Caki2 (cell line): ENCODE measurements around the gene KCNE2. TPM values are rescaled to one million over a fixed set of nuclear protein-coding genes. Genes with fewer than 3 reads are reported as not detected.

Experiments
- DNase-seq: peaks from one replicate; pipeline ENCODE4 v3.0.0-alpha.2; 2015; ENCODE audit warnings: low read depth
- in situ Hi-C: cut with HindIII; loops from 2 replicates; pipeline ENCODE4 v1.10.0; 2016; ENCODE audit warnings: low sequenced_read_pairs, low pct_unique_long_range_greater_than_20kb, mixed read lengths
- total RNA-seq: library from RNA; depleted of rRNA; stranded (reverse); fragments of >200 nt; shearing (Covaris generic); gene quantifications from 2 replicates; pipeline ENCODE4 v1.2.3, GENCODE V29; 2014; ENCODE audit warnings: low replicate concordance; rRNA removed

KCNE2 gene, protein sequence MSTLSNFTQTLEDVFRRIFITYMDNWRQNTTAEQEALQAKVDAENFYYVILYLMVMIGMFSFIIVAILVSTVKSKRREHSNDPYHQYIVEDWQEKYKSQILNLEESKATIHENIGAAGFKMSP
- total RNA-seq = not detected in 2 replicates

DNA sequence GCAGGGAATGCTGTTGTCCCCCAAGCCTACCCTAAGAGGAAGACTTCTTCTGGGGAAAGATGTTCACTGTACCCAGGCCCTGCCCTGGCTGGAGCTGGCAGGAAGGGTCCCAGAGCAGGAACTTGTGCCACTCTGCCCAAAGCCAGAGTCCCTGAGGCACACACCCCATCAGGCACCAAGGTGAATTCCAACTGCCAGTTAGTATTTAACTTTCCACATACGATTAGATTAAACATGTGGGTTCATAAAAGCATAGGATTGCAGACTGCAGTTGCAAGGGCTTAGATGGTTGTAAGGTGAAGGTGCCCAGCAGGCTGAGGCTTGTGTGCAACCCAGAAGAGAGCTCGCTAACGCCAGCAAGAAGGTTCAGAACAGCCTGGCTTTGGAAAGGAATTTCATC is at the start of gene KCNE2:
Gene KCNE2 (plus strand): TSS at position 274 of the 400 bp plus-strand sequence. CDS start 6,473 bp downstream, outside the sequence.
- in situ Hi-C loops = no loop called here
- DNase-seq = no peak

DNA sequence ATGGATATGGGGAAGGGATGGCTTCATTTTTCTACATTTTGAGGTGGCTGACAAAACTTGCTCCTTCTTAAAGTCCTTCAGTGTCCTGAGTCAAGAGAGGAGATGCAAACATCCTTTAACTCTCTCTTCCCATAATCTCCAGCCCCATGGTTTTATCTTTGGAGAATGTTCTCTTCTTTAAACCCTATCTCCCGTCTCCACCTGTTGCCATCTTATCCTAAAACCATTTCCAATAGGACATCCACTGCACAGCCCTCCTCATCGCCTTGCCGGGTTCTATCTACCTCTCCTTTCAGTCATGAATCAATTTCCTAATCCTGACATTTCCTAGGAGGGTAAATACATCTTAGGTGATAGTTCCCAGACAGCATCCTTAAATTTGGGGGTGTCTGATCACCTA is 44.2 kb upstream of the KCNE2 start:
- in situ Hi-C loops = no loop called here

DNA sequence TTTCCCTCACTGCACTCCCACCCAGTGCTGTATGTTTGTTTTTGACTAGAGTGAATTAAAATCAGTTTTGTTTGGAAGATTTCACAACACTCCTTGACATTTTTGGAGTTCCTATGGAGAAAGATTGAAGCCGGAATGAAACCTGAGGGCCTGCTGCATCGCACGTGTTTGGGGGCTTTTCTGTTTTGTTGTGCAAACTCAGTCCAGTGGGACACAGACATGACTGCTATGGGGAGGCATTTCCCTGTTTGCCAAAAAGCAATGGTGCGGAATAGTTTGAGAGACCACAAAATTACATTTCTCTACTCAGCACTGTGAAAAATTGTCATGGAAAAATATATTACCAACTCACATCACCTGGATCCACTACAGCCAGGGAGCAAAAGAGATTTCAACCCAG is 43.8 kb upstream of the KCNE2 start:
- in situ Hi-C loops = no loop called here
- no peak for DNase-seq

More for the DNA sequence above, 44.2 kb upstream of the KCNE2 start:
- no peak for DNase-seq

DNA sequence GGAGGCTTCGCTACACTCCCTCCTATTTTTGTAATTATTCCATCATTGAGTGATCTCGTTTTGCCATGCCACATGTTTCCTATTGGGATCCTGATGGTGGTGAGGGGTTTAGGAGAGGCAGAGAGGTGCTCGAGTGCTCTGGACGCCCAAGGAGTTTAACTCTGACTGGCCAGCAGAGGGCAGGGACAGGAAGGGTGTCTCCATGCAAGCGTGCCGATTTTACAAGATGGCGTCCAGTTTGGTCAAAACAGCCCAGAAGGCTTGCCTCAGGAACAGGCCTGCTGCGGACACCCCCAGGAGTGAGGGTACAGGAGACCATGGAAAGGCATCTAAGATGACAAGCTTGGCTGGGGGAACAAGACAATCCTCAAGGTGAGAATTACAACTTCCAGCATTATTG is 33.8 kb upstream of the KCNE2 start:
- in situ Hi-C loops = no loop called here

DNA sequence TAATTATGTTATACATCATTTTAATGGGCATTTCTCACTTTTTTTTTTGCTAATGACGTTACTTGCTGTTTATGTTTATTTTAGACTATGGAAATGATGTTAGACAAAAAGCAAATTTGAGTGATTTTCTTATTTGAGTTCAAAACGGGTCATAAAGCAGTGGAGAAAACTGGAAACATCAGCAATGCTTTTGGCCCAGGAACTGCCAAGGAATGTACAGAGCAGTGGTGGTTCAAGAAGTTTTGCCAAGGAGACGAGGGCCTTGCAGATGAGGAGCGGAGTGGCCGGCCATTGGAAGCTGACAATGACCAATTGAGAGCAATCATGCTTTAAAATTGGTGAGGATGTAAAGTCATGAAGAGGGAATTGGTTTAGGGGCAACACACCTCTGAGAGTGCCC is 32.1 kb upstream of the KCNE2 start:
- in situ Hi-C loops = no loop called here
- no peak for DNase-seq

More for the DNA sequence above, 33.8 kb upstream of the KCNE2 start:
- no peak for DNase-seq

DNA sequence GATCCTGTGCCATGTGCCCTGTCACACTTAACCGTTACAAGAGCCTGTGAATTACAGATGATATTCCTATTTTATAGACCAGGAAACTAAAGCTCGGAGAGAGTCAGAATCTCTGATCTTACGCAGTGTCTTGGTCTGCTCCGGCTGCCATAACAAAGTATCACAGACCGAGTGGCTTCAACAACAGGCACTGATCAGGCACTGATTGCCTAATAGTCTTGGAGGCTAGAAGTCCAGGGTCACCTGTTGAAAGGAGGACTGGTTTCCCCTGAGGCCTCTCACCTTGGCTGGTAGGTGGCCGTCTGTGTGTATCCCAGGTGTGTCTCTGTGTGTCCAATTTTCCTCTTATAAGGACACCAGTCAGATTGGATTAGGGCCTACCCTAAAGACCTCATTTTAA is 31.5 kb upstream of the KCNE2 start:
- in situ Hi-C loops = no loop called here
- DNase-seq = no peak

DNA sequence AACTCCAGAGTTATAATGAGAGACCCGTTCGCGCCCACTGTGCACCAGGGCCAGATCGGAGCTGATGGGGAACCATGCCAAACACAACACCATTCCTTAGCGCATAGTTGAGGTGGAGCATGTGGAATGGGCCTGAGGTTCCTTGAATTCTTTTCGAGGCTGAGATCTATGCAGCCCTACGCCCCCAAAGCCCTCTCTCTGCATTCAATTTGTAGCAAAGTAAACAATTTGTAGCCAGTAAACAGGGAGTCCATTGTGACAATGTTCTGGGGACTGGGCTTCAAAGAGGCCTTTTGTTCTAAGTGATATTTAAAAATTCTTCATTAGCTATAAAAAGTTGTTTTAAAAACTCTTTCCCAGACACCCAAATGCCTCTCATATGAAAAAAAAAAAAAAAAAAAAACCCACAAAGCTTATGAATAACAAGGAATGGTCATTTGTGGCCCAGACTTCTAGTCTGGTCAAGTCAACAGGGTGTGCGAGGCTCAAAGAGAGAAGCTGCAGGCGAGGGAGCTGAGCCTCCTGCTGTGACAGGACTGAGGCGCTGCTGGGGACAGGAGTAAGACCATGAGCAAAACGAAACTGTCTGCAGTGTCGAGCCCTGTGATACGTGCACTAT is 30.6 kb upstream of the KCNE2 start:
- in situ Hi-C loops = no loop called here

DNA sequence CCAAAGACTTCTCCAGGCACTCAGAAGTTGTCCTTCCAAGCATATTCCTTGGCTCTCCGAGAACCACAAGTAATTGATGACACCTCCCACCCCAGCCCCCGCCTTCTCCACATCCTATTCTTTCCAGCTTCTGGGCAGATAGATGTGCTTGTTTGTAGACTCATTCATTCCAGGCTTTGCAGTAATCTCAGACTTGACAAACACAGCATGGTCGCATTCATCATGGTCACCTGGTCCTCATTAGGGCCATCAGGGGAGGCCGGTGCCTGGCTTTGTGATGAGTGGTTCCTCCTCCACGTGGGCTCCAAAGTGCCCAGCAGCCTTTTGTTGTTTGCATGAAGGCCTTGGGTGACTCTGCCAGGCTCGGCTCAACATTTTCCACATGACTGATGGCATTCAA is 28.5 kb upstream of the KCNE2 start:
- no peak for DNase-seq
- in situ Hi-C loops = no loop called here

More for the DNA sequence above, 30.6 kb upstream of the KCNE2 start:
- no peak for DNase-seq

DNA sequence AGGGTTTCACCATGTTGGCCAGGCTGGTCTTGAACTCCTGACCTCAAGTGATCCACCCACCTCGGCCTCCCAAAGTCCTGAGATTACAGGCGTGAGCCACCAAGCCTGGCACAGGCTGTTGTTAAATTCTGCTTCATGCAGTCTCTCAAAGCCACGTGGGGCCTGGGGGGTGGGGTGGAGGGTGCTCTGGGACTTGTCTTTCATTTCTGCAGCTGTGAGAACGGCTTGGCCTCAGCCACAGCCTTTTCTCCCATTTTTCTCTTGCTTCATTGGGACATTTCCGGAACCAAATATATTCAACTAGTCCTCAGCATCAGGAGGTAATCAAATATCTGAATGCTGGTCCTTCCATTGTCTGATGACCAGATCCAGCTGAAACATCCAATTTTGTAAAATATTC is 27.6 kb upstream of the KCNE2 start:
- DNase-seq = no peak
- in situ Hi-C loops = no loop called here

DNA sequence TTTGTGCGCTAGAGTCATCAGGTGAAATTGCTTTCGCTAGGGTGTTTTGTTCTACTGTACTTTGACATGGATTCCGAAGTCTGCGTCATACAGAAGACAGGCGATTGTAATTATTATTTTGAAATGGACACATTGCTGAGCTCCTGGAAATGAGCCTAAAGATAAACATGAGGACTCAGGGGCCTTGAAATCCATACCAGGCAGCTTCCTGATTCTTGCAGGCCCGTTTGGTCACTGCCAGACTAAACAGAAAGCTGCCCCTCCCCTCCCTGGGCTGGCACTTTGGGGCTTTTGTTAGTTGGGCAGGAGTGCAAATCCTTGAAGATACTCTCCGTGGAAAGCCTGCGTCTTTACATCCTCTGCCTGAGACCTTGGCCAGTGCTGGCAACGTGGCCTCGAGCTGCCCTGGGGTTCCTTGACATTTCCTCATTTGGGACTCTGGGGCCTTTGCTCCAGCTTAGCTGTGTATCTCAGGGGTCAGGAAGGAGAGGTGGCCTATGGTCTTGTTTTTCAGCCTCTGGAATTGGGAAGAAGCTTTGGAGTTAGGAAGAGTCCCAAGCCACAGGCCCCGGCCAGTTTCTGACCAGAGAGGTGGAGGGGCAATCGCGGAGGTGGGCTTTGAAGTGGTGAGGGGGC is 26.9 kb upstream of the KCNE2 start:
- DNase-seq = no peak
- in situ Hi-C loops = no loop called here

DNA sequence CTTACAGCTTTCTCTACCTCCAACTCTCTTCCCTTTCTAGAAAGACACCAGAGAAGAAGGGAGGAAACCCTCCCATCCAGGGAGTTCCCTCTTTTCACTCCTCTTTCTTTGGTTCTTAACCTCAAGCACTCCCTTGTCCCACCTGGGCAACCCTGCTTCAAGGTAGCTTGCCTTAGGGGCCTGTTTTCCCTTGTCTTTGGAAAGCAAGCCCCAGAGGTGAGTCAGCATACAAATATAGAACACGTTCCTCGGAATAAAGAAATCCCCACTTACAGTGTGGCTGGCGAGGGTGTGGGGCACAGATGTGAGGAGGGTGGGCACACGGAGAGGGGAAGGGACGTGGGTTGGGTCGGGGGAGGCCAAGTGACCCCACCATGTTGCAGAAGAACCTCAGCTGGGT is 26.1 kb upstream of the KCNE2 start:
- in situ Hi-C loops = no loop called here
- no peak for DNase-seq

DNA sequence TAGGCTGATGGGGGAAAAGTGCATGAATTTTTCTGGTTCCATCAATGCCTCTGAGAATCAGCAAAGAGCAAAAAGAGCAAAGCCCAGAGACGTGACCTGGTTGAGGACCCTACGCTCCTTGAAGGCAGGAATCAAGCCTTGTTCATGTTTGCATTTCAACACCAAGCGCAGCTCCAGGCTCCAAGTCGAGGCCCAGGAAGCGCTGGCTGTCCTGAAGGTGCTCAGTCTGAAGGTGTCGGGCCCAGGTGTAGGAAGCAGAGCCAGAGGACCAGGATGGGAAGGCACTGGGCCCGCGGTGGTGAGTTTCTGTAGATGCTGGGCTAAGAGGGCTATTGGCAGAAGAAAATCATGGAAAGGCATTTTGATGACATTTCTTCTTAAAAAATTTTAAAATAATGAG is 25.6 kb upstream of the KCNE2 start:
- DNase-seq = no peak
- in situ Hi-C loops = no loop called here

DNA sequence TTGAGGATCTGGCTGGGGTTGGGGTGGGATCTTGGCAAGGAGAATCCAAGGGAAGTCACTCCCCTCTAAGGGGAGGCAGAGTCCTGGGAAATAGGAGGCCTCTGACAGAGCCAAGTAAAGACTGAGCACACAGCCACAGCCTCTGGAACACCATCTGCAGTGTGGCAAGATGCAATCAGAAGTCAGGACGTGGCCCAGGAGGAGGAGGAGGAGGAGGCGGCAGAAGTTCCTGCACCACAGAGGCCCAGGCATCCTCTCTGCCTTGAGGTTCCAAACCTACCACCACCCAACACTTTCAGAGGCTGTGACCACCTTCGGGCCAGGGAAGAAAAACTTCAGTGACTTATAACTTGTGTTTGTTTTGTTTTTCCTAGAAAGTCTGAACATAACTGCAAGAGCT is 23.7 kb upstream of the KCNE2 start:
- DNase-seq = no peak
- in situ Hi-C loops = no loop called here

DNA sequence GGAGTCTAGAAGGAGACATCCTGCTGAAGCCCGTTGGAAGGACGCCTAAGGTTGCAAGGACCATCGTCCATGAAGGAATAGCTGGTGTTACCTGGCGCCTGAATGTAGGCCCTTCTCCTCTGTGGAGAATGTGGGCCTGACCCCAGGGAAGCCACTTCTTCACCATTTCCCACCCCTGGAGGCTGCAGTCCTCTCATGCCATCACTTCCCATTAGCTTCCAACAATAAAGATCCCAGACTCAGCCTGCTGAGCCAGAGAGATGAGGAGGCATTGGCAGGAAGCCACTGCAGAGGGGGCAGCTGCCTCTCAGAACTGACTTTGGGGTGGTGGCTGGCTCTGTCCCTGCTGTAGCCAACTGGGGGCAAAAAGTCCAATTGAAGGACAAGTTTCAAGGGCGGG is 21.3 kb upstream of the KCNE2 start:
- in situ Hi-C loops = no loop called here
- DNase-seq = no peak

DNA sequence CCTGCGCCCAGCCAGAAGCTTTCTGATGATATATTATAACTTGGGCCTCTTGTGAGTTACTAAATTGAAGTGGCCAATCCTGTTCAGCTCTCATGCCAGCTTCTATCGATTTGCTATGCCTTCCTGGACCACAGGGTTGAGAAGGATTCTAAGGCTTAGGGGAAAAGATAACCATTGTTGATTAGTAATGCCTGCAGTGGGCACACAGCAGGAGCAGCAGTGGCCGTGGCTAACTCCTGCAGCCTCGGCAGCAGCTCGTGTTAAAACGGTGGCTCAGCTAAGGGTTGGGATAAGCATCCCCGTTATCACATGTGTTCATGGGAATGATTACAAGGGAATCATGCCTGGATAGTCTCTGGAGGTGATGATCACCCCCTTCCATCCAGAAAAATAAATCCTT is 20.5 kb upstream of the KCNE2 start:
- in situ Hi-C loops = no loop called here
- DNase-seq = no peak

DNA sequence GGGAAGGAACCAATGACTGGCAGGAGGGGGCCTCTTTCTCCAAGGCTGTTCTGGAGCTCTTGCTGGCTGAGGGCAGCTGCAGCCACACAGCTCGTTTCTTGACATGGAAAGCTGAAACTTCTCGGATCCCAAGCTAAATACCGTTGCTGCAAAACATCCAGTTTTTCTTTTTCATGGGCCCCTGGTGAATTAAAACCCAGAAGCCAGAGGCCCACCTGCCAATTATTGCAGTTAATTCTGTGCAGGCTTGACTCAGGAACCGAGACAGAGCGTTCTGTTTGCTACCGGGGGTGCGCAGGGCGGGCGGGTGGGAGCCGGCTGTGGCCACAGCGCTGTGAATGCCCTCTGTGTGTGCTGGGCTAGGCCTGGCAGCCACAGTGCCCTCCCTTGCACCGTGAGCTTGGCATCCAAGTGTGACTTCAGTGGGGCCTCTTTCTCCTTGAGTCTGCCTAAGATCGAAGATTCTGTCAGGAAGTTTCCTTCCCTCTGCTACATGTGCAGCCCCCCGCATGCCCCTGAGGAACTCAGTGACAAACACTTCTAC is 19.9 kb upstream of the KCNE2 start:
- DNase-seq = no peak
- in situ Hi-C loops = no loop called here

DNA sequence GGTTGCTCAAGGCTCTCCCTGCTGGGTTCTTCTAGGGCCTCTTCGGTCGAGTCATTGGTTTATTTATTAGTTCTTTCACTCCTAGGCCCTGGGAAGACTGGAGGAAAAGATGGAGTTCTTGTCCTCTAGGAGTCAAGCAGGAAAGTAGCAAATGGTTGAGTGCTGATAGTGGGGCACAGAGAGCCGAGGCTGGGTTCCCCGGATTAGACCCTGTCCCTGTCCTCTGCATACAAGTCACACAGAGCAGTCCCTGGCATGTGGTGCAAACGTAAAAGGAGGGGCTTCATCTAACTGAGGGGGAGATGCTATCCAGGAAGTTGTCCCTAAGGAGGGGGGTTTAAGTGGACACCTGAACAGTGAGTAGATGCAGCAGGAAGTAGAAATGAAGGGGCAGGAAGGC is 19.2 kb upstream of the KCNE2 start:
- no peak for DNase-seq
- in situ Hi-C loops = no loop called here

DNA sequence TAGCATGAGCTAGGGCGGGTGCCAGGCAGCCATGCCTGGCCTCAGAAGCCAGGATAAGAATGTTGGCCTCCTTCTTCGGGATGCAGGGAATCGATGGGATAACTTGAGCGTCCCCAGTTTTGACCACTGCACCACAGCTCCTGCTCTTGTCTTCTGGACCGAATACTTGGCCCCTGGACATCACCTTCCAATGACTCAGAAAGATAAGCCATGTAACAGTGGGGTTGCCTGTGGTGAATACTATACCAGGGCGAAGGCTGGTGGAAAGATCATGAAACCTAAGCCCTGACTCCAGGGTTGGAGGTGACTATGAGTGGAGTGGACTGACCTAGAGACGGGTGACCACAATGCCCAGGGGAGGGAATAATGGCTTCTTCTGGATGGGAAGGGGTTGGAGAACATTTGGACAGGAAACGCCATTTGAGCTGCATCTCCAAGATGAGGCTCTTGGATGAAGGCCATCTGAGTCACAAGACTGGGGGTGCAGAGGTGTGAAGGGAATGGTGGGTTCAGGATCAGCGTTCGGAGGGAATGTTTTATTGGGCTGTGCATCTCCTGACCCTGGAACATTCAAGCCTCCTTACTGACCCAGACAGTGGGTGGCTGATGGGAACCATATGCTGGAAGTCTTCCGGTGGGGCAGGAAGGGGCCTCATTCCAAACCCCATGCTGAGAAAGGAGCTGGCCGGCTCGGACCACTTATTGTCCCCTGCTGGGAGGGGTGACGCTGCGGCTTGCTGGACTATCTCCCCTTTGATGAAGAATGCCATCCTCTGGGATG is 18.5 kb upstream of the KCNE2 start:
- DNase-seq = no peak
- in situ Hi-C loops = no loop called here

DNA sequence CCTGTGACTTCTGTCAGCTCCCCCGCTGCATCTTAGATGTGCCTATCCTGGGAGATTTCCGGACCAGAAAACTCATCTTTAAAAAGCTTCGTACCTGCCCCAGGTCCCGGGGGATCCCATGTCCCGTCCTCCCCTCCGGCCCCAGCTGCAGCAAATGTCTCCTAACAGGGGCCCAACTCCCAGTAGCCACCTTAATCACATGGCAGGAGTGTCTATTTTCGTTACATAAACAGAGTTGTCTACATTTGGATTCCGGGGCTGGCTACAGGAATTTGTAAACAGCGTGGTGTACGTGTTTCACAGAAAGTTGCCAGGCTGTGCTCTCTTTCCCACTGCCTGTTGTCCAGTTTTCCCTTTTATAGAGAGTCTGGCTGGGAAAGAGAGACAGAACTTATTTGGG is 17.9 kb upstream of the KCNE2 start:
- DNase-seq = no peak
- in situ Hi-C loops = no loop called here
